Smooth muscle cell (in vitro differentiated cells): ENCODE results near the gene ERP27. TPM values are rescaled to one million over a fixed set of nuclear protein-coding genes. Genes with fewer than 3 reads are reported as not detected.

ENCODE experiments used
- DNase-seq: peaks from one replicate; lab custom pipeline; 2025; ENCODE audit not compliant: unreplicated experiment; lab: John Stamatoyannopoulos, UW
- H2AFZ ChIP-seq: fragments of 200-600 bp; sonication (generic); 2 replicates; pipeline ENCODE4 v1.6.0; 2016; ENCODE audit warnings: antibody characterized with exemption, low read depth, mild to moderate bottlenecking
- H3F3A ChIP-seq: fragments of 200-600 bp; sonication (generic); 2 replicates; pipeline ENCODE4 v1.6.0; 2017; ENCODE audit warnings: antibody characterized with exemption, low read depth
- H3K27ac ChIP-seq: fragments of 200-600 bp; sonication (generic); 2 replicates; pipeline ENCODE4 v1.5.1; 2016; ENCODE audit warnings: low read depth, mild to moderate bottlenecking
- H3K27me3 ChIP-seq: fragments of 200-600 bp; sonication (generic); 2 replicates; pipeline ENCODE4 v1.6.1; 2016; ENCODE audit warnings: low read depth, mild to moderate bottlenecking
- H3K36me3 ChIP-seq: fragments of 200-600 bp; sonication (generic); 2 replicates; pipeline ENCODE4 v1.5.1; 2016; ENCODE audit warnings: low read depth
- H3K4me1 ChIP-seq: fragments of 200-600 bp; sonication (generic); 2 replicates; pipeline ENCODE4 v1.5.1; 2016; ENCODE audit warnings: low read depth
- H3K4me2 ChIP-seq: fragments of 200-600 bp; sonication (generic); 2 replicates; pipeline ENCODE4 v1.6.0; 2016; ENCODE audit warnings: mild to moderate bottlenecking
- H3K4me3 ChIP-seq: fragments of 200-600 bp; sonication (generic); 2 replicates; pipeline ENCODE4 v1.5.1; 2016; ENCODE audit warnings: mild to moderate bottlenecking
- H3K79me2 ChIP-seq: fragments of 200-600 bp; sonication (generic); 2 replicates; pipeline ENCODE4 v1.6.0; 2016; ENCODE audit warnings: low read depth, mild to moderate bottlenecking
- H3K9ac ChIP-seq: fragments of 200-600 bp; sonication (generic); 2 replicates; pipeline ENCODE4 v1.6.0; 2016; ENCODE audit warnings: low read depth
- H3K9me3 ChIP-seq: fragments of 200-600 bp; sonication (generic); replicated peaks from 2 replicates; pipeline ENCODE4 v1.5.1; 2016; ENCODE audit warnings: low read depth
- H4K20me1 ChIP-seq: fragments of 200-600 bp; sonication (generic); 2 replicates; pipeline ENCODE4 v1.6.0; 2016; ENCODE audit warnings: low read depth
- WGBS: methylation state at CpG from one replicate; pipeline ENCODE4 v1.1.7; 2016; ENCODE audit warnings: low lambda C conversion rate; 5-methylcytosine and 5-hydroxymethylcytosine counted together
- polyA plus RNA-seq: library from polyadenylated mRNA; unstranded; fragments of >200 nt; fragmentation: Nextera tagmentation; extraction: Ambion mirVana; gene quantifications from 2 replicates; pipeline ENCODE4 v1.2.1, GENCODE V29; 2016
- total RNA-seq: library from RNA; depleted of rRNA; stranded (reverse); fragments of >200 nt; gene quantifications from 2 replicates; pipeline ENCODE4 v1.2.3, GENCODE V29; 2014
- TF ChIP-seq, protein P1 (sequence below): fragments of 200-600 bp; sonication (generic); IDR thresholded peaks from 2 replicates; pipeline ENCODE4 v1.5.1; 2017; ENCODE audit warnings: borderline replicate concordance, mild to moderate bottlenecking, antibody characterized with exemption; ENCODE audit not compliant: insufficient read depth, poor library complexity, severe bottlenecking

The ERP27 gene
- total and polyA plus RNA-seq, 2 experiments from 2014 or later, result 2.7 to 7.8 TPM

DNA sequence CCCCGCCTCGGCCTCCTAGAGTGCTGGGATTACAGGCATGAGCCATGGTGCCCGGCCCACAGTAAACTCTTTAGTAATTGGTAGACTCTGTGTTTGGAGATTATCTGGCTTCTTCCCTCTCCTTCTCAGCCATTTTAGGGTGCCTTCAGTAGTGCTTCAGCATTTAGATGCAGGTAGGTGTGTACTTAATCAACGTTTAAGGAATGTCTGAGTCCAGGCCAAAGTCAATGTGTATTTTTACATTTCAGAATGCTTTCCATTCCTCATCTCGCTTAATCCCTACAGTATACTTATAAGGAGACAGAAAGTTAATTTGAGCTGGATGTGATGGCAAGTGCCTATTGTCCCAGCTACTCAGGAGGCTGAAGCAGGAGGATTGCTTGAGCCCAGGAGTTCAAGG, 32.2 kb downstream of the ERP27 start:
- no peak overlapping the region for H3K9ac ChIP-seq
- no peak for DNase-seq
- no peak overlapping the region for H2AFZ ChIP-seq
- TF ChIP-seq, protein P1, sequence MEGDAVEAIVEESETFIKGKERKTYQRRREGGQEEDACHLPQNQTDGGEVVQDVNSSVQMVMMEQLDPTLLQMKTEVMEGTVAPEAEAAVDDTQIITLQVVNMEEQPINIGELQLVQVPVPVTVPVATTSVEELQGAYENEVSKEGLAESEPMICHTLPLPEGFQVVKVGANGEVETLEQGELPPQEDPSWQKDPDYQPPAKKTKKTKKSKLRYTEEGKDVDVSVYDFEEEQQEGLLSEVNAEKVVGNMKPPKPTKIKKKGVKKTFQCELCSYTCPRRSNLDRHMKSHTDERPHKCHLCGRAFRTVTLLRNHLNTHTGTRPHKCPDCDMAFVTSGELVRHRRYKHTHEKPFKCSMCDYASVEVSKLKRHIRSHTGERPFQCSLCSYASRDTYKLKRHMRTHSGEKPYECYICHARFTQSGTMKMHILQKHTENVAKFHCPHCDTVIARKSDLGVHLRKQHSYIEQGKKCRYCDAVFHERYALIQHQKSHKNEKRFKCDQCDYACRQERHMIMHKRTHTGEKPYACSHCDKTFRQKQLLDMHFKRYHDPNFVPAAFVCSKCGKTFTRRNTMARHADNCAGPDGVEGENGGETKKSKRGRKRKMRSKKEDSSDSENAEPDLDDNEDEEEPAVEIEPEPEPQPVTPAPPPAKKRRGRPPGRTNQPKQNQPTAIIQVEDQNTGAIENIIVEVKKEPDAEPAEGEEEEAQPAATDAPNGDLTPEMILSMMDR, result no peak
- no peaks in the 10 kb centered on the region for H3K27me3 ChIP-seq
- H3K79me2 ChIP-seq, result no peaks in the 10 kb centered on the region
- H3K36me3 ChIP-seq, result no peaks in the 10 kb centered on the region
- 95% methylated on average over 5 of the region's 5 CpGs for WGBS
- H3K4me1 ChIP-seq, result peaks cover 5% of the 10 kb centered on the region
- H3F3A ChIP-seq, result no peaks in the 10 kb centered on the region
- no peak overlapping the region for H3K4me3 ChIP-seq
- no peaks in the 10 kb centered on the region for H4K20me1 ChIP-seq
- no peak overlapping the region for H3K4me2 ChIP-seq
- H3K9me3 ChIP-seq, result no peaks in the 10 kb centered on the region
- H3K27ac ChIP-seq, result no peak overlapping the region

DNA sequence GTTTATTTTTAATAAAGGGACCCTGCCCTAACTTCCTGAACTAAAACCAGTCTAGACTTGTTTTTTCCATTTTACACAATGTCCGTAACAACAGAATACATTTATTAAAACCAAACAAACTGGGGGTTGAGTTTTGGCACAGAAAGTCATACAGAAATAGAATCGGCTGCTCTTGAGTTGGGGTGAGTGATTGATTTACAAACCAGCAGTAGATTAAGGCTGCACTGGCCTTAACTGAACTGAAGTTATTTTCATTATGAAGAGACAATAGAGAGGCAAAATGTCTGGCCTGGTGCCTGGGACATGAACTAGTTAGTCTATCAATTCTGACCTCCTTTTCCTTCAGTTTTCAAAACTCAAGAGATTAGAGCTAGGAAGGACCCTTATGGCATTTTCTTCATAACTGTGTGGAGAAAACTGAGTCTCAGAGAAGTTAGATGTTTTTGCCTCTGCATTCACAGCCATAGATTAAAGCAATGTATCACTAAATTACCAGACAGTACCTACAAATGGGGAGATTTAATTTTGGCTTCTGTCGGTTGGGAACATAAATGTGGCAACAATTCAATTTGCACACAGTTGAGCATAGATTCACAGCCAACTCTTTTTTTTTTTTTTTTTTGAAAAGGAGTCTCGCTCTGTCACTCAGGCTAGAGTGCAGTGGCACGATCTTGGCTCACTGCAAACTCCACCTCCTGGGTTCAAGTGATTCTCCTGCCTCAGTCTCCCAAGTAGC, 32.9 kb downstream of the ERP27 start:
- Histone ChIP-seq H3K79me2 (no peaks in the 10 kb centered on the region), H2AFZ (peak overlapping the region; percentile 2), H3K4me1 (peaks cover 5% of the 10 kb centered on the region), H3K4me3 (no peak overlapping the region), H3K9me3 (no peaks in the 10 kb centered on the region), H4K20me1 (no peaks in the 10 kb centered on the region), H3K36me3 (no peaks in the 10 kb centered on the region), H3K27me3 (no peaks in the 10 kb centered on the region), H3K27ac (no peak overlapping the region), H3K4me2 (no peak overlapping the region), H3F3A (no peaks in the 10 kb centered on the region), H3K9ac (no peak overlapping the region)
- TF ChIP-seq, protein P1, result no peak
- 85% methylated on average over 5 of the region's 5 CpGs for WGBS
- DNase-seq, result no peak

DNA sequence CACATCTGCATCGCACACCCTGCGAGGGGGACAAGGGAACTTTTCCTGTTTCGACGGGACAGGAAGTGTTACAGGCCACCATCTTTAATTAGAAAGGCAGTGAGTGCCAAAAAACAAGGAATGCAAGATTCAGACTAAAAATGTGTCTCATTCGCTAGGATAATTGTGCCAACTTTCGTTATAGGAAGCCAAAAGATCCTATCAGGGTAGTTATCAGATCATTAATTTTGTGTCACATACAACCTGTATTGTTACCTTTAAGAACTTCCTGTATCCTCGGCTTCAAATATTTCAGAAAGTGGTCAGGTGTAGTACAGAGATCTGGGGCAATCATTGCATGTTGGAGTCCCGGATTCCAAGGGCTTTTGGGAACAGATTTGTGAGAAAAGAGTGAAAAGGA, 33.5 kb downstream of the ERP27 start:
- peaks cover 5% of the 10 kb centered on the region for H3K4me1 ChIP-seq
- no peak for DNase-seq
- TF ChIP-seq, protein P1, result no peak
- H3K79me2 ChIP-seq, result no peaks in the 10 kb centered on the region
- no peaks in the 10 kb centered on the region for H3K27me3 ChIP-seq
- H3K4me2 ChIP-seq, result no peak overlapping the region
- no peaks in the 10 kb centered on the region for H4K20me1 ChIP-seq
- no peak overlapping the region for H3K9ac ChIP-seq
- no peaks in the 10 kb centered on the region for H3K36me3 ChIP-seq
- WGBS, result 95% methylated on average over 8 of the region's 8 CpGs
- no peak overlapping the region for H2AFZ ChIP-seq
- no peaks in the 10 kb centered on the region for H3F3A ChIP-seq
- H3K4me3 ChIP-seq, result no peak overlapping the region
- H3K27ac ChIP-seq, result no peak overlapping the region
- no peaks in the 10 kb centered on the region for H3K9me3 ChIP-seq
